HepG2 (cell line): ENCODE data around the gene IL2RA. TPM values are rescaled to one million over a fixed set of nuclear protein-coding genes. Genes with fewer than 3 reads are reported as not detected.

Experiments
- ATAD3A ChIP-seq: sonication (generic); formaldehyde crosslinking; IDR thresholded peaks from 2 replicates; pipeline ENCODE4 v1.4.0; 2020; ENCODE audit warnings: missing genetic modification reagents
- ATF7 ChIP-seq, 2 experiments: fragments of 450-650 bp in 1 of 2; sonication (generic) in 1 of 2; formaldehyde crosslinking in 1 of 2; IDR thresholded peaks; 2 replicates each; pipeline versions ENCODE4 v1.4.0 to v1.6.1; 2016 to 2020; ENCODE audit warnings: antibody characterized with exemption in 1 of 2, mild to moderate bottlenecking in 1 of 2, missing genetic modification reagents in 1 of 2
- GABPB1 ChIP-seq: IDR thresholded peaks from 2 replicates; pipeline ENCODE4 v1.6.1; 2016; ENCODE audit warnings: mild to moderate bottlenecking, missing genetic modification reagents, moderate library complexity, missing compliant biosample characterization
- NFKB2 ChIP-seq: sonication (generic); formaldehyde crosslinking; IDR thresholded peaks from 2 replicates; pipeline ENCODE4 v1.4.0; 2020; ENCODE audit warnings: missing genetic modification reagents, borderline replicate concordance
- NFYB ChIP-seq: sonication (generic); formaldehyde crosslinking; IDR thresholded peaks from 2 replicates; pipeline ENCODE4 v1.4.0; 2020; ENCODE audit warnings: missing genetic modification reagents
- PHF5A ChIP-seq: IDR thresholded peaks from one replicate; pipeline ENCODE4 v1.6.1; 2018; ENCODE audit warnings: low read depth, missing genetic modification reagents; ENCODE audit not compliant: unreplicated experiment
- SALL1 ChIP-seq: sonication (generic); formaldehyde crosslinking; IDR thresholded peaks from 2 replicates; pipeline ENCODE4 v1.8.0; 2022; ENCODE audit warnings: mild to moderate bottlenecking, missing genetic modification reagents
- SMARCC2 ChIP-seq: fragments of 450-650 bp; IDR thresholded peaks from 2 replicates; pipeline ENCODE4 v1.6.1; 2017; ENCODE audit warnings: antibody characterized with exemption, mild to moderate bottlenecking
- SUZ12 ChIP-seq: fragments of 150-350 bp; IDR thresholded peaks from 2 replicates; pipeline ENCODE4 v1.6.1; 2014; ENCODE audit warnings: low read depth, low read length
- ZKSCAN5 ChIP-seq: sonication (generic); formaldehyde crosslinking; IDR thresholded peaks from 2 replicates; pipeline ENCODE4 v1.5.1; 2020; ENCODE audit warnings: mild to moderate bottlenecking, missing genetic modification reagents
- ZNF563 ChIP-seq: sonication (generic); formaldehyde crosslinking; IDR thresholded peaks from 2 replicates; pipeline ENCODE4 v1.8.0; 2022; ENCODE audit warnings: mild to moderate bottlenecking, moderate library complexity, missing genetic modification reagents
- ZNF839 ChIP-seq: sonication (generic); formaldehyde crosslinking; IDR thresholded peaks from 2 replicates; pipeline ENCODE4 v1.4.0; 2020; ENCODE audit warnings: missing genetic modification reagents, mild to moderate bottlenecking, borderline replicate concordance
- ZSCAN25 ChIP-seq: sonication (generic); formaldehyde crosslinking; IDR thresholded peaks from 2 replicates; pipeline ENCODE4 v1.8.0; 2022; ENCODE audit warnings: mild to moderate bottlenecking, missing genetic modification reagents
- polyA plus RNA-seq, 8 experiments: library from polyadenylated mRNA; depleted of rRNA in 3 of 8; stranded (reverse) in 7 of 8; unstranded in 1 of 8; fragments of >200 nt; fragmentation: Illumina TruSeq in 4 of 8; extraction: Trizol in 4 of 8; gene quantifications; 2 replicates each; pipeline versions ENCODE4 v1.2.1 to v1.2.3, GENCODE V29; 2011 to 2016; ENCODE audit warnings: low read depth in 4 of 8, missing spikeins in 1 of 8, mixed read lengths in 1 of 8; ENCODE audit not compliant: insufficient read depth in 1 of 8
- total RNA-seq, 5 experiments: library from RNA; depleted of rRNA; stranded (reverse); fragments of >200 nt; fragmentation: Illumina TruSeq; extraction: Trizol; gene quantifications; 2 replicates each; pipeline ENCODE4 v1.2.3, GENCODE V29; 2016; ENCODE audit warnings: low read depth in 1 of 5
- TF ChIP-seq, protein P1 (sequence below): sonication (generic); formaldehyde crosslinking; IDR thresholded peaks from 2 replicates; pipeline ENCODE4 v1.4.0; 2020; ENCODE audit warnings: missing genetic modification reagents, borderline replicate concordance
- TF ChIP-seq, protein P2 (sequence below): sonication (generic); formaldehyde crosslinking; IDR thresholded peaks from 2 replicates; pipeline ENCODE4 v1.4.0; 2020; ENCODE audit warnings: low read depth, missing genetic modification reagents
- TF ChIP-seq, protein P3 (sequence below): sonication (generic); formaldehyde crosslinking; IDR thresholded peaks from 2 replicates; pipeline ENCODE4 v1.4.0; 2020; ENCODE audit warnings: low read depth, mild to moderate bottlenecking, missing genetic modification reagents
- TF ChIP-seq, protein P4 (sequence below): sonication (generic); formaldehyde crosslinking; IDR thresholded peaks from 2 replicates; pipeline ENCODE4 v1.9.0; 2022; ENCODE audit warnings: low read depth, missing genetic modification reagents

The IL2RA gene
- total and polyA plus RNA-seq, 2 of the 13 experiments (the other 11 are each of a cell fraction or from before 2014, with no cell fraction given) = not detected

DNA sequence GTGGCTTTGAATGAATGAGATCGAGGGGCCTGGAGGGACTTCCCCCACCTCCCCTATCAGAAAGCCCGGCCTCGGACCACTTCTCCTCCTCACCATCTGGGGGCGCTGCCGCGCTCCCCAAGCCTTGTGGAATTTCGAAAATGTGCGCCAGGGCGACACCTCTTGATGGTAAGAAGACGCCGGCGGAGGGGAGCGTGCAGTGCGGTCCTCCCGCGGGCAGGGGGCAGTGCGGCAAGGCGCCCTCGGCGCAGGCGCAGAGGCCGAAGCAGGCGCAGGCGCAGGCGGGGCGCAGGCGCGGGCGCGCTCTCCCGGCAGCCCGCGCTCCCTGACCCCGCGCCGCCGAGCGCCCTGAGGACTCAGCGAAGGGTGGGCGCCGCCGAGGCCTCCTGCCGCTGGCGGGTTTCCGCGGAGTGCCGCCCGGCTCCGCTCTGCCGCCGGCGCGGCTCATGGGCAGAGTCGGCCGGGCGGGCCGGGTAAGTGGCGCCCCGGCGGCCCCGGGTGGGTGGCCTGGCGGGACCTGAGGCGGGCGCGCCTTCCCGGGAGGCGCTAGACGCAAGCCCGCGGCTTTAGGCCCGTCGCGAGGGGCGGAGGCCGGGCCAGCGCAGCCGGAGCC is 26.7 kb upstream of the IL2RA start, which contains the start of gene RBM17 (continued):
- peak; percentile 78; the same call in 1 of the 2 replicates for TF ChIP-seq ZNF563 (CRISPR knock-in tag)
- no peak for TF ChIP-seq ATF7 (IDR thresholded peaks at IDR 0.05)
- no peak for TF ChIP-seq ATF7 (CRISPR knock-in tag; IDR thresholded peaks at IDR 0.05)
- peak; percentile 73 for TF ChIP-seq GABPB1 (CRISPR knock-in tag)
- TF ChIP-seq ZSCAN25 (CRISPR knock-in tag) = no peak; the same call in 1 of the 2 replicates
- TF ChIP-seq NFYB (CRISPR knock-in tag) = 0 out of 2 replicates have a peak, but pooled peaks have one; percentile 27
- TF ChIP-seq NFKB2 = peak; percentile 24; the same call in 1 of the 2 replicates
- TF ChIP-seq ZKSCAN5 (CRISPR knock-in tag) = no peak
- no peak for TF ChIP-seq ZNF839 (CRISPR knock-in tag)
- TF ChIP-seq SALL1 (CRISPR knock-in tag) = peak; percentile 84
- no peak for TF ChIP-seq SMARCC2
- TF ChIP-seq, protein P1, sequence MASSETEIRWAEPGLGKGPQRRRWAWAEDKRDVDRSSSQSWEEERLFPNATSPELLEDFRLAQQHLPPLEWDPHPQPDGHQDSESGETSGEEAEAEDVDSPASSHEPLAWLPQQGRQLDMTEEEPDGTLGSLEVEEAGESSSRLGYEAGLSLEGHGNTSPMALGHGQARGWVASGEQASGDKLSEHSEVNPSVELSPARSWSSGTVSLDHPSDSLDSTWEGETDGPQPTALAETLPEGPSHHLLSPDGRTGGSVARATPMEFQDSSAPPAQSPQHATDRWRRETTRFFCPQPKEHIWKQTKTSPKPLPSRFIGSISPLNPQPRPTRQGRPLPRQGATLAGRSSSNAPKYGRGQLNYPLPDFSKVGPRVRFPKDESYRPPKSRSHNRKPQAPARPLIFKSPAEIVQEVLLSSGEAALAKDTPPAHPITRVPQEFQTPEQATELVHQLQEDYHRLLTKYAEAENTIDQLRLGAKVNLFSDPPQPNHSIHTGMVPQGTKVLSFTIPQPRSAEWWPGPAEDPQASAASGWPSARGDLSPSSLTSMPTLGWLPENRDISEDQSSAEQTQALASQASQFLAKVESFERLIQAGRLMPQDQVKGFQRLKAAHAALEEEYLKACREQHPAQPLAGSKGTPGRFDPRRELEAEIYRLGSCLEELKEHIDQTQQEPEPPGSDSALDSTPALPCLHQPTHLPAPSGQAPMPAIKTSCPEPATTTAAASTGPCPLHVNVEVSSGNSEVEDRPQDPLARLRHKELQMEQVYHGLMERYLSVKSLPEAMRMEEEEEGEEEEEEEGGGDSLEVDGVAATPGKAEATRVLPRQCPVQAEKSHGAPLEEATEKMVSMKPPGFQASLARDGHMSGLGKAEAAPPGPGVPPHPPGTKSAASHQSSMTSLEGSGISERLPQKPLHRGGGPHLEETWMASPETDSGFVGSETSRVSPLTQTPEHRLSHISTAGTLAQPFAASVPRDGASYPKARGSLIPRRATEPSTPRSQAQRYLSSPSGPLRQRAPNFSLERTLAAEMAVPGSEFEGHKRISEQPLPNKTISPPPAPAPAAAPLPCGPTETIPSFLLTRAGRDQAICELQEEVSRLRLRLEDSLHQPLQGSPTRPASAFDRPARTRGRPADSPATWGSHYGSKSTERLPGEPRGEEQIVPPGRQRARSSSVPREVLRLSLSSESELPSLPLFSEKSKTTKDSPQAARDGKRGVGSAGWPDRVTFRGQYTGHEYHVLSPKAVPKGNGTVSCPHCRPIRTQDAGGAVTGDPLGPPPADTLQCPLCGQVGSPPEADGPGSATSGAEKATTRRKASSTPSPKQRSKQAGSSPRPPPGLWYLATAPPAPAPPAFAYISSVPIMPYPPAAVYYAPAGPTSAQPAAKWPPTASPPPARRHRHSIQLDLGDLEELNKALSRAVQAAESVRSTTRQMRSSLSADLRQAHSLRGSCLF (CRISPR knock-in tag) = no peak
- TF ChIP-seq, protein P2, sequence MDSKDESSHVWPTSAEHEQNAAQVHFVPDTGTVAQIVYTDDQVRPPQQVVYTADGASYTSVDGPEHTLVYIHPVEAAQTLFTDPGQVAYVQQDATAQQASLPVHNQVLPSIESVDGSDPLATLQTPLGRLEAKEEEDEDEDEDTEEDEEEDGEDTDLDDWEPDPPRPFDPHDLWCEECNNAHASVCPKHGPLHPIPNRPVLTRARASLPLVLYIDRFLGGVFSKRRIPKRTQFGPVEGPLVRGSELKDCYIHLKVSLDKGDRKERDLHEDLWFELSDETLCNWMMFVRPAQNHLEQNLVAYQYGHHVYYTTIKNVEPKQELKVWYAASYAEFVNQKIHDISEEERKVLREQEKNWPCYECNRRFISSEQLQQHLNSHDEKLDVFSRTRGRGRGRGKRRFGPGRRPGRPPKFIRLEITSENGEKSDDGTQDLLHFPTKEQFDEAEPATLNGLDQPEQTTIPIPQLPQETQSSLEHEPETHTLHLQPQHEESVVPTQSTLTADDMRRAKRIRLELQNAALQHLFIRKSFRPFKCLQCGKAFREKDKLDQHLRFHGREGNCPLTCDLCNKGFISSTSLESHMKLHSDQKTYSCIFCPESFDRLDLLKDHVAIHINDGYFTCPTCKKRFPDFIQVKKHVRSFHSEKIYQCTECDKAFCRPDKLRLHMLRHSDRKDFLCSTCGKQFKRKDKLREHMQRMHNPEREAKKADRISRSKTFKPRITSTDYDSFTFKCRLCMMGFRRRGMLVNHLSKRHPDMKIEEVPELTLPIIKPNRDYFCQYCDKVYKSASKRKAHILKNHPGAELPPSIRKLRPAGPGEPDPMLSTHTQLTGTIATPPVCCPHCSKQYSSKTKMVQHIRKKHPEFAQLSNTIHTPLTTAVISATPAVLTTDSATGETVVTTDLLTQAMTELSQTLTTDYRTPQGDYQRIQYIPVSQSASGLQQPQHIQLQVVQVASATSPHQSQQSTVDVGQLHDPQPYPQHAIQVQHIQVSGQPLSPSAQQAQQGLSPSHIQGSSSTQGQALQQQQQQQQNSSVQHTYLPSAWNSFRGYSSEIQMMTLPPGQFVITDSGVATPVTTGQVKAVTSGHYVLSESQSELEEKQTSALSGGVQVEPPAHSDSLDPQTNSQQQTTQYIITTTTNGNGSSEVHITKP (CRISPR knock-in tag) = 0 out of 2 replicates have a peak, but pooled peaks have one; percentile 50
- TF ChIP-seq, protein P3, sequence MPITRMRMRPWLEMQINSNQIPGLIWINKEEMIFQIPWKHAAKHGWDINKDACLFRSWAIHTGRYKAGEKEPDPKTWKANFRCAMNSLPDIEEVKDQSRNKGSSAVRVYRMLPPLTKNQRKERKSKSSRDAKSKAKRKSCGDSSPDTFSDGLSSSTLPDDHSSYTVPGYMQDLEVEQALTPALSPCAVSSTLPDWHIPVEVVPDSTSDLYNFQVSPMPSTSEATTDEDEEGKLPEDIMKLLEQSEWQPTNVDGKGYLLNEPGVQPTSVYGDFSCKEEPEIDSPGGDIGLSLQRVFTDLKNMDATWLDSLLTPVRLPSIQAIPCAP (CRISPR knock-in tag) = no peak
- peak; percentile 78 for TF ChIP-seq PHF5A (CRISPR knock-in tag)
- TF ChIP-seq, protein P4, sequence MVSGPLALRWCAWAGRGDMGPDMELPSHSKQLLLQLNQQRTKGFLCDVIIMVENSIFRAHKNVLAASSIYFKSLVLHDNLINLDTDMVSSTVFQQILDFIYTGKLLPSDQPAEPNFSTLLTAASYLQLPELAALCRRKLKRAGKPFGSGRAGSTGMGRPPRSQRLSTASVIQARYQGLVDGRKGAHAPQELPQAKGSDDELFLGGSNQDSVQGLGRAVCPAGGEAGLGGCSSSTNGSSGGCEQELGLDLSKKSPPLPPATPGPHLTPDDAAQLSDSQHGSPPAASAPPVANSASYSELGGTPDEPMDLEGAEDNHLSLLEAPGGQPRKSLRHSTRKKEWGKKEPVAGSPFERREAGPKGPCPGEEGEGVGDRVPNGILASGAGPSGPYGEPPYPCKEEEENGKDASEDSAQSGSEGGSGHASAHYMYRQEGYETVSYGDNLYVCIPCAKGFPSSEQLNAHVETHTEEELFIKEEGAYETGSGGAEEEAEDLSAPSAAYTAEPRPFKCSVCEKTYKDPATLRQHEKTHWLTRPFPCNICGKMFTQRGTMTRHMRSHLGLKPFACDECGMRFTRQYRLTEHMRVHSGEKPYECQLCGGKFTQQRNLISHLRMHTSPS = no peak
- TF ChIP-seq ATAD3A (CRISPR knock-in tag) = no peak
- peak; percentile 30; the same call in 1 of the 2 replicates for TF ChIP-seq SUZ12
